Prostate gland (tissue), 2 donors: ENCODE results near the gene RASL10B. TPM values are rescaled to one million over a fixed set of nuclear protein-coding genes. Genes with fewer than 3 reads are reported as not detected.

ENCODE experiments used
- DNase-seq: peaks from one replicate; pipeline ENCODE4 v3.0.0-alpha.2; 2019; ENCODE audit warnings: low spot score
- H3K27ac ChIP-seq, 2 donors: fragments of 200-600 bp; sonication (generic); 2 replicates each; pipeline ENCODE4 v1.5.1; 2017 to 2019
- H3K27me3 ChIP-seq: fragments of 200-600 bp; sonication (generic); replicated peaks from 2 replicates; pipeline ENCODE4 v1.5.1; 2019; ENCODE audit not compliant: insufficient read depth
- H3K36me3 ChIP-seq, 2 donors: fragments of 200-600 bp; sonication (generic); 1 replicate in 1 of 2; 2 replicates in 1 of 2; pipeline versions ENCODE4 v1.5.1 to v1.8.1; 2017 to 2019
- H3K4me1 ChIP-seq: fragments of 200-600 bp; sonication (generic); replicated peaks from 2 replicates; pipeline ENCODE4 v1.5.1; 2019
- H3K4me3 ChIP-seq, 2 donors: fragments of 200-600 bp; sonication (generic); 2 replicates each; pipeline ENCODE4 v1.5.1; 2017 to 2019
- H3K9me3 ChIP-seq: fragments of 200-600 bp; sonication (generic); 2 replicates; pipeline ENCODE4 v1.5.1; 2017
- CTCF ChIP-seq, 4 experiments: fragments of 200-600 bp in 2 of 4; fragments of 450-650 bp in 2 of 4; sonication (generic) in 2 of 4; IDR thresholded peaks; 1 replicate in 3 of 4; 2 replicates in 1 of 4; pipeline ENCODE4 v1.5.1; 2016 to 2019; ENCODE audit warnings: antibody characterized with exemption in 4 of 4, mild to moderate bottlenecking in 2 of 4, moderate library complexity in 2 of 4
- POLR2A ChIP-seq: fragments of 450-650 bp; IDR thresholded peaks from one replicate; pipeline ENCODE4 v1.6.1; 2016; ENCODE audit warnings: antibody characterized with exemption, mild to moderate bottlenecking
- POLR2AphosphoS5 ChIP-seq: sonication (generic); formaldehyde crosslinking; IDR thresholded peaks from one replicate; pipeline ENCODE4 v1.6.1; 2017; ENCODE audit warnings: antibody characterized with exemption
- WGBS: methylation state at CpG from one replicate; pipeline ENCODE4 v1.1.5; 2018; 5-methylcytosine and 5-hydroxymethylcytosine counted together
- intact Hi-C: fragments of 100-400 bp; cut with DNase I; formaldehyde crosslinking; loops from one replicate; pipeline ENCODE4 v1.14.2; 2022
- total RNA-seq, 2 donors: library from RNA; depleted of rRNA; stranded (reverse); fragments of >200 nt; gene quantifications; one replicate each; pipeline ENCODE4 v1.1.0, GENCODE V29; 2016

RASL10B gene
- total RNA-seq, 2 donors from 2014 or later = 5.4 to 7.2 TPM

- DNase-seq = no peak
- no peak overlapping the region for H3K4me3 ChIP-seq
- no peaks in the 10 kb centered on the region for H3K27me3 ChIP-seq
- TF ChIP-seq CTCF (IDR thresholded peaks at IDR 0.05) (no peak), POLR2A (no peak), POLR2AphosphoS5 (no peak)
- no peaks in the 10 kb centered on the region for H3K36me3 ChIP-seq
- peaks cover 3% of the 10 kb centered on the region for H3K4me1 ChIP-seq
- intact Hi-C loops = no loop called here
- H3K27ac ChIP-seq = no peak overlapping the region
- no peaks in the 10 kb centered on the region for H3K9me3 ChIP-seq
Observed at GRCh38 chr17:35715416-35715815, 16.0 kb upstream of the RASL10B start.

DNA sequence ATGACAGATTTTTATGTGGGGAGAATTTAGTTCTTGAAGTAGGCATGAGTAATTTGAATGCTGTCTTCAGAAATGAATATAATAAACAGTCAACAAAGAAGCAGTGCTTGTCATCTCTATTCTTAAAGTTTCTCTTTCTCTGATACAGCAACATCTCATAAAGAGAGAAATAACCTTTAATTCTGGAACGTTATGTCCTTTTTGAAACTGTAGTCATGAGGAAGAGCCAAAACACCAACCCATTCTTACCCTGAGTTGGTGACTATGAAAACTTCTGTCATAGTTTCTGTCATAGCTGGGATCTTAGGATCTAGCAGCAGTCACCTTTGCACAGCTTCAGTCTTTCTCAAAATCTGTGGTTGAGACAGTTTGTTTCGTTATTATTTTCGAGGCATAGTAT, 15.3 kb upstream of the RASL10B start:
- 67% methylated on average over 3 of the region's 3 CpGs for WGBS
- Histone ChIP-seq H3K27ac (peak overlapping the region; percentile 55 to 77), H3K4me1 (peaks cover 3% of the 10 kb centered on the region), H3K27me3 (no peaks in the 10 kb centered on the region), H3K36me3 (no peaks in the 10 kb centered on the region), H3K9me3 (no peaks in the 10 kb centered on the region), H3K4me3 (no peak overlapping the region)
- intact Hi-C loops = no loop called here
- no peak for DNase-seq
- TF ChIP-seq POLR2A (no peak), CTCF (IDR thresholded peaks at IDR 0.05) (no peak), POLR2AphosphoS5 (no peak)

GRCh38 chr17:35716897-35717465, 14.5 kb upstream of the RASL10B start:
- TF ChIP-seq POLR2A = no peak
- TF ChIP-seq POLR2AphosphoS5 = peak; percentile 86
- 30% methylated on average over 4 of the region's 4 CpGs for WGBS

DNA sequence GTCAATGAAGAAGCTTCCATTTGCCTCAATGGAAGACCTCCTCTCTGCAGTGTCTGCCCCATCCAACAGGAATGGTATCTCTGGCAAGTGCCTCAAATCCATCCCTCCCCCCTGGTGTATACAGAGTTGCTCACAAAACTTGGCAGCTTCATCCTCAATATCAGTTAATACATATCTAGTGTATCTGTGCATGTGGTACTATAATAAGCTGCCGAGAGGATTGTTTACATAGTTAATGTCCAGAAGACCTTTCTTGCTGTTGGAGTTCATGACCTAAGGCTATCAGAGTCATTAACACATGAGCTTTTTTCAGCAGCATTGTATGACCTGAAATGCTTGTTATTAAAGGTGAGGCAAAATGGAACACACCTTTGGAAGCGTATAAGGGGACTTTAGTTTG, 14.0 kb upstream of the RASL10B start:
- Histone ChIP-seq H3K4me3 (no peak overlapping the region), H3K4me1 (peaks cover 3% of the 10 kb centered on the region), H3K27ac (peak overlapping the region; percentile 55 to 77), H3K27me3 (no peaks in the 10 kb centered on the region), H3K9me3 (no peaks in the 10 kb centered on the region), H3K36me3 (no peaks in the 10 kb centered on the region)
- no peak for DNase-seq
- 41% methylated on average over 2 of the region's 2 CpGs for whole genome bisulfite sequencing
- intact Hi-C loops = no loop called here
- no peak for TF ChIP-seq POLR2AphosphoS5

More at GRCh38 chr17:35716897-35717465, 14.5 kb upstream of the RASL10B start:
- Histone ChIP-seq H3K36me3 (no peaks in the 10 kb centered on the region), H3K9me3 (no peaks in the 10 kb centered on the region), H3K4me3 (no peak overlapping the region), H3K27ac (peak overlapping the region; percentile 55 to 77), H3K27me3 (no peaks in the 10 kb centered on the region), H3K4me1 (peaks cover 3% of the 10 kb centered on the region)
- DNase-seq = peak; percentile 76
- intact Hi-C loops = no loop called here

DNA sequence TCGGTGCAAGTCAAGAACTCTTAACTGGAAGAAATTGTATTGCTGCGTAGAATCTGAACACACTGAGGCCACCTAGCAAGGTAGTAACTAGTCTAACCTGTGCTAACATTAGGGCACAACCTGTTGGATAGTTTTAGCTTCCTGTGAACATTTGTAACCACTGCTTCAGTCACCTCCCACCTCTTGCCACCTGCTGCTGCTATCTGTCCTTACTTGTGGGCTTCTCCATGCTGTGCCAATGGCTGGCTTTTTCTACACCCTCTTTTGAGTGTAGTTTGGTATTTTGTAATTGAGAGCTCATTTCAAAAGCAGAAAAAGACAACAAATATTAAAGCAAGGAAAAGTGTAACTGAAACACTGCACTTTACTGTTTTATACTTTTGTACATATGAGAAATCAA, 7.7 kb upstream of the RASL10B start:
- Histone ChIP-seq H3K4me3 (no peak overlapping the region), H3K9me3 (no peaks in the 10 kb centered on the region), H3K4me1 (no peaks in the 10 kb centered on the region), H3K27me3 (no peaks in the 10 kb centered on the region), H3K36me3 (peaks cover 0 to 7% of the 10 kb centered on the region in 2 donors), H3K27ac (no peak overlapping the region)
- WGBS = 93% methylated on average over 2 of the region's 2 CpGs
- DNase-seq = no peak
- no peak for TF ChIP-seq CTCF (IDR thresholded peaks at IDR 0.05)
- TF ChIP-seq POLR2AphosphoS5 = no peak
- TF ChIP-seq POLR2A = no peak
- intact Hi-C loops = no loop called here

GRCh38 chr17:35725058-35725457, 6.4 kb upstream of the RASL10B start:
- intact Hi-C loops = no loop called here
- Histone ChIP-seq H3K27me3 (no peaks in the 10 kb centered on the region), H3K9me3 (no peaks in the 10 kb centered on the region), H3K27ac (no peak overlapping the region), H3K4me1 (no peaks in the 10 kb centered on the region), H3K36me3 (peaks cover 0 to 7% of the 10 kb centered on the region in 2 donors), H3K4me3 (no peak overlapping the region)
- no peak for DNase-seq
- 90% methylated on average over 4 of the region's 4 CpGs for WGBS
- no peak for TF ChIP-seq CTCF (IDR thresholded peaks at IDR 0.05)
- TF ChIP-seq POLR2A = no peak
- no peak for TF ChIP-seq POLR2AphosphoS5
